ENCODE results near the gene HLCS. TPM values are rescaled to one million over a fixed set of nuclear protein-coding genes. Genes with fewer than 3 reads are reported as not detected.

HLCS gene
- polyA plus RNA-seq, 1 donor from 2014 or later = 10.7 TPM

- Mint-ChIP-seq H3K4me3 (no peak overlapping the region), H3K9me3 (peaks cover 0 to 4% (median 0%) of the 10 kb centered on the region in 3 donors), H3K36me3 (no peaks in the 10 kb centered on the region), H3K4me1 (no peaks in the 10 kb centered on the region), H3K27ac (peak overlapping the region in 1 of 3 donors; percentile 31), H3K27me3 (peaks cover 6% of the 10 kb centered on the region)
Observed at GRCh38 chr21:36734367-36735200, 231.9 kb downstream of the HLCS start.

- H3K27me3 Mint-ChIP-seq = peaks cover 6% of the 10 kb centered on the region
- no peak overlapping the region for H3K4me3 Mint-ChIP-seq
- no peaks in the 10 kb centered on the region for H3K36me3 Mint-ChIP-seq
- peaks cover 0 to 4% (median 0%) of the 10 kb centered on the region in 3 donors for H3K9me3 Mint-ChIP-seq
- H3K4me1 Mint-ChIP-seq = no peaks in the 10 kb centered on the region
- no peak overlapping the region for H3K27ac Mint-ChIP-seq
Observed at GRCh38 chr21:36733857-36734256, 232.6 kb downstream of the HLCS start.

GRCh38 chr21:36732761-36733160, 233.7 kb downstream of the HLCS start:
- H3K27me3 Mint-ChIP-seq = peaks cover 6% of the 10 kb centered on the region
- no peak overlapping the region for H3K27ac Mint-ChIP-seq
- H3K4me1 Mint-ChIP-seq = no peaks in the 10 kb centered on the region
- peaks cover 0 to 4% (median 0%) of the 10 kb centered on the region in 3 donors for H3K9me3 Mint-ChIP-seq
- H3K36me3 Mint-ChIP-seq = no peaks in the 10 kb centered on the region
- H3K4me3 Mint-ChIP-seq = no peak overlapping the region

GRCh38 chr21:36732217-36732616, 234.3 kb downstream of the HLCS start:
- Mint-ChIP-seq H3K36me3 (no peaks in the 10 kb centered on the region), H3K9me3 (peaks cover 0 to 4% (median 0%) of the 10 kb centered on the region in 3 donors), H3K4me1 (no peaks in the 10 kb centered on the region), H3K27me3 (peaks cover 6% of the 10 kb centered on the region), H3K27ac (no peak overlapping the region), H3K4me3 (no peak overlapping the region)

GRCh38 chr21:36730291-36731281, 235.9 kb downstream of the HLCS start:
- H3K9me3 Mint-ChIP-seq = peaks cover 0 to 4% (median 0%) of the 10 kb centered on the region in 3 donors
- no peaks in the 10 kb centered on the region for H3K4me1 Mint-ChIP-seq
- H3K27ac Mint-ChIP-seq = no peak overlapping the region
- no peak overlapping the region for H3K4me3 Mint-ChIP-seq
- no peaks in the 10 kb centered on the region for H3K36me3 Mint-ChIP-seq
- H3K27me3 Mint-ChIP-seq = peaks cover 13% of the 10 kb centered on the region

GRCh38 chr21:36729310-36729970, 237.0 kb downstream of the HLCS start:
- Mint-ChIP-seq H3K27me3 (peaks cover 12% of the 10 kb centered on the region), H3K36me3 (no peaks in the 10 kb centered on the region), H3K4me3 (no peak overlapping the region), H3K27ac (peak overlapping the region in 1 of 3 donors; percentile 43), H3K4me1 (no peaks in the 10 kb centered on the region), H3K9me3 (no peaks in the 10 kb centered on the region)

- Mint-ChIP-seq H3K4me1 (no peaks in the 10 kb centered on the region), H3K9me3 (no peaks in the 10 kb centered on the region), H3K36me3 (no peaks in the 10 kb centered on the region), H3K27me3 (peaks cover 12% of the 10 kb centered on the region), H3K4me3 (peak overlapping the region in 1 of 4 donors; percentile 74), H3K27ac (peak overlapping the region in 1 of 3 donors; percentile 43)
Observed at GRCh38 chr21:36728371-36729111, 237.9 kb downstream of the HLCS start.

GRCh38 chr21:36727866-36728265, 238.6 kb downstream of the HLCS start:
- Mint-ChIP-seq H3K27ac (no peak overlapping the region), H3K27me3 (peaks cover 12% of the 10 kb centered on the region), H3K9me3 (no peaks in the 10 kb centered on the region), H3K4me3 (no peak overlapping the region), H3K36me3 (no peaks in the 10 kb centered on the region), H3K4me1 (no peaks in the 10 kb centered on the region)

- Mint-ChIP-seq H3K4me3 (no peak overlapping the region), H3K4me1 (no peaks in the 10 kb centered on the region), H3K27ac (no peak overlapping the region), H3K9me3 (peaks cover 0 to 2% (median 0%) of the 10 kb centered on the region in 3 donors), H3K27me3 (peaks cover 15% of the 10 kb centered on the region), H3K36me3 (no peaks in the 10 kb centered on the region)
Observed at GRCh38 chr21:36725793-36726386, 240.6 kb downstream of the HLCS start.

GRCh38 chr21:36724660-36725059, 241.8 kb downstream of the HLCS start:
- Mint-ChIP-seq H3K9me3 (peaks cover 0 to 2% (median 0%) of the 10 kb centered on the region in 3 donors), H3K4me3 (no peak overlapping the region), H3K4me1 (no peaks in the 10 kb centered on the region), H3K36me3 (no peaks in the 10 kb centered on the region), H3K27me3 (peaks cover 16% of the 10 kb centered on the region), H3K27ac (no peak overlapping the region)

GRCh38 chr21:36723371-36723881, 243.0 kb downstream of the HLCS start:
- Mint-ChIP-seq H3K27me3 (peaks cover 17% of the 10 kb centered on the region), H3K9me3 (peaks cover 0 to 2% (median 0%) of the 10 kb centered on the region in 3 donors), H3K4me1 (no peaks in the 10 kb centered on the region), H3K27ac (no peak overlapping the region), H3K4me3 (no peak overlapping the region), H3K36me3 (no peaks in the 10 kb centered on the region)

- Mint-ChIP-seq H3K27ac (no peak overlapping the region), H3K4me1 (no peaks in the 10 kb centered on the region), H3K36me3 (no peaks in the 10 kb centered on the region), H3K4me3 (no peak overlapping the region), H3K9me3 (peaks cover 0 to 2% (median 0%) of the 10 kb centered on the region in 3 donors), H3K27me3 (peaks cover 17% of the 10 kb centered on the region)
Observed at GRCh38 chr21:36722370-36723368, 243.8 kb downstream of the HLCS start.

GRCh38 chr21:36721817-36722216, 244.7 kb downstream of the HLCS start:
- Mint-ChIP-seq H3K4me1 (no peaks in the 10 kb centered on the region), H3K4me3 (no peak overlapping the region), H3K36me3 (no peaks in the 10 kb centered on the region), H3K27me3 (peaks cover 17% of the 10 kb centered on the region), H3K9me3 (peaks cover 0 to 2% (median 0%) of the 10 kb centered on the region in 3 donors), H3K27ac (no peak overlapping the region)
